Lower leg skin (tissue), 4 donors: ENCODE measurements around the gene AP1G1. TPM values are rescaled to one million over a fixed set of nuclear protein-coding genes. Genes with fewer than 3 reads are reported as not detected.

Source experiments
- DNase-seq, 2 donors: peaks; one replicate each; pipeline ENCODE4 v3.0.0-alpha.2; 2019; ENCODE audit warnings: low spot score in 2 of 2
- H3K4me3 ChIP-seq: fragments of 200-600 bp; sonication (generic); 2 replicates; pipeline ENCODE4 v1.5.1; 2017; ENCODE audit warnings: mild to moderate bottlenecking, low read depth; ENCODE audit not compliant: poor library complexity, severe bottlenecking
- CTCF ChIP-seq, 3 donors: fragments of 450-650 bp; IDR thresholded peaks; one replicate each; pipeline ENCODE4 v1.5.1; 2016; ENCODE audit warnings: antibody characterized with exemption in 3 of 3, mild to moderate bottlenecking in 3 of 3, moderate library complexity in 2 of 3
- POLR2A ChIP-seq, 2 donors: fragments of 450-650 bp; IDR thresholded peaks; one replicate each; pipeline ENCODE4 v1.6.1; 2016 to 2017; ENCODE audit warnings: antibody characterized with exemption in 2 of 2, mild to moderate bottlenecking in 1 of 2, moderate library complexity in 1 of 2
- WGBS, 2 donors: methylation state at CpG; one replicate each; pipeline ENCODE4 v1.1.5; 2018; 5-methylcytosine and 5-hydroxymethylcytosine counted together
- intact Hi-C: fragments of 100-400 bp; cut with DNase I; formaldehyde crosslinking; loops from one replicate; pipeline ENCODE4 v1.15.0; 2023; ENCODE audit warnings: low total_unique reads
- total RNA-seq, 4 donors: library from RNA; depleted of rRNA; stranded (reverse); fragments of >200 nt; gene quantifications; one replicate each; pipeline ENCODE4 v1.1.0, GENCODE V29; 2016

The AP1G1 gene
- total RNA-seq, 4 donors from 2014 or later, result 59.6 to 90.6 (median 75.9) TPM

GRCh38 chr16:71721066-71721740 lies 87.4 kb downstream of the AP1G1 start:
- TF ChIP-seq CTCF (IDR thresholded peaks at IDR 0.05), result no peak
- no peak for TF ChIP-seq POLR2A (IDR thresholded peaks at IDR 0.05)
- 75 to 87% methylated on average over 8 of the region's 8 CpGs for WGBS, 2 donors
- intact Hi-C loops, result no loop called here
- DNase-seq, result no peak
- H3K4me3 ChIP-seq, result no peak overlapping the region

GRCh38 chr16:71712501-71712900 lies 96.1 kb downstream of the AP1G1 start:
- no peak for DNase-seq
- 70 to 73% methylated on average over 1 of the region's 1 CpG for WGBS, 2 donors
- TF ChIP-seq CTCF (IDR thresholded peaks at IDR 0.05) (no peak), POLR2A (IDR thresholded peaks at IDR 0.05) (no peak)
- intact Hi-C loops, result no loop called here
- H3K4me3 ChIP-seq, result no peak overlapping the region

GRCh38 chr16:71711789-71712188 lies 96.8 kb downstream of the AP1G1 start:
- TF ChIP-seq CTCF (IDR thresholded peaks at IDR 0.05) (no peak), POLR2A (IDR thresholded peaks at IDR 0.05) (no peak)
- H3K4me3 ChIP-seq, result no peak overlapping the region
- DNase-seq, result no peak
- WGBS, 2 donors, result 59 to 85% methylated on average over 3 of the region's 3 CpGs
- intact Hi-C loops, result no loop called here

GRCh38 chr16:71709229-71709781 lies 99.3 kb downstream of the AP1G1 start:
- no peak for DNase-seq
- no peak overlapping the region for H3K4me3 ChIP-seq
- TF ChIP-seq POLR2A (IDR thresholded peaks at IDR 0.05) (no peak), CTCF (IDR thresholded peaks at IDR 0.05) (no peak)
- intact Hi-C loops, result no loop called here
- 19 to 33% methylated on average over 2 of the region's 2 CpGs for WGBS, 2 donors

- H3K4me3 ChIP-seq, result no peak overlapping the region
- intact Hi-C loops, result no loop called here
- WGBS, 2 donors, result 97% methylated on average over 2 of the region's 2 CpGs
- TF ChIP-seq POLR2A (IDR thresholded peaks at IDR 0.05), result no peak
- no peak for TF ChIP-seq CTCF (IDR thresholded peaks at IDR 0.05)
- DNase-seq, result no peak
Measured at GRCh38 chr16:71708696-71709095, 99.9 kb downstream of the AP1G1 start.

GRCh38 chr16:71707199-71707598 lies 101.4 kb downstream of the AP1G1 start:
- H3K4me3 ChIP-seq, result no peak overlapping the region
- DNase-seq, result no peak
- TF ChIP-seq CTCF (IDR thresholded peaks at IDR 0.05) (no peak), POLR2A (IDR thresholded peaks at IDR 0.05) (no peak)
- intact Hi-C loops, result no loop called here
- 96 to 98% methylated on average over 7 of the region's 7 CpGs for WGBS, 2 donors
